Thoracic aorta (tissue), 2 donors: Measurements from ENCODE around the gene SLC28A1. TPM values are rescaled to one million over a fixed set of nuclear protein-coding genes. Genes with fewer than 3 reads are reported as not detected.
A peak's percentile ranks its signal among the peaks of the same experiment; 100 is the strongest.

ENCODE experiments used
- ATAC-seq: fragments of 150-250 bp; one replicate; pipeline ENCODE4 v1.8.0; 2017; ENCODE audit warnings: low read depth; ENCODE audit not compliant: insufficient number of reproducible peaks, low FRiP score
- DNase-seq: peaks from one replicate; pipeline ENCODE4 v3.0.0-alpha.2; 2020; ENCODE audit warnings: low spot score
- H3K27ac ChIP-seq, 2 donors: fragments of 200-600 bp; sonication (generic); 1 replicate in 1 of 2; 2 replicates in 1 of 2; pipeline ENCODE4 v1.5.1; 2016; ENCODE audit warnings: mild to moderate bottlenecking in 2 of 2, moderate library complexity in 2 of 2
- H3K27me3 ChIP-seq: fragments of 200-600 bp; sonication (generic); replicated peaks from 2 replicates; pipeline ENCODE4 v1.6.0; 2016; ENCODE audit warnings: mild to moderate bottlenecking; ENCODE audit not compliant: insufficient read depth
- H3K36me3 ChIP-seq: fragments of 200-600 bp; sonication (generic); one replicate; pipeline ENCODE4 v1.5.1; 2016
- H3K4me1 ChIP-seq, 2 donors: fragments of 200-600 bp; sonication (generic); 1 replicate in 1 of 2; 2 replicates in 1 of 2; pipeline versions ENCODE4 v1.5.1 to v1.6.0; 2016; ENCODE audit warnings: low read depth in 2 of 2, mild to moderate bottlenecking in 1 of 2; ENCODE audit not compliant: control insufficient read depth in 1 of 2
- H3K4me3 ChIP-seq: fragments of 200-600 bp; sonication (generic); 2 replicates; pipeline ENCODE4 v1.5.1; 2016; ENCODE audit warnings: mild to moderate bottlenecking
- H3K9me3 ChIP-seq: fragments of 200-600 bp; sonication (generic); 2 replicates; pipeline ENCODE4 v1.5.1; 2016
- CTCF ChIP-seq: fragments of 200-600 bp; sonication (generic); IDR thresholded peaks from one replicate; pipeline ENCODE4 v1.5.1; 2019; ENCODE audit warnings: antibody characterized with exemption
- total RNA-seq, 2 donors: library from RNA; depleted of rRNA; stranded (reverse); fragments of >200 nt; gene quantifications; one replicate each; pipeline versions ENCODE4 v1.1.0 to v1.2.3, GENCODE V29; 2016

Gene SLC28A1
- total RNA-seq, 2 donors from 2014 or later = 0.41 to 1.6 TPM

- Histone ChIP-seq H3K27me3 (no peaks in the 10 kb centered on the region), H3K4me3 (no peak overlapping the region), H3K27ac (no peak overlapping the region), H3K9me3 (no peaks in the 10 kb centered on the region), H3K4me1 (peaks cover 21 to 35% of the 10 kb centered on the region in 2 donors), H3K36me3 (no peaks in the 10 kb centered on the region)
- DNase-seq = no peak
- no peak for TF ChIP-seq CTCF
- no peak for ATAC-seq
These were observed 17.1 kb downstream of the SLC28A1 start for GRCh38 chr15:84901540-84901939.

- no peak for DNase-seq
- no peak for TF ChIP-seq CTCF
- Histone ChIP-seq H3K4me3 (no peak overlapping the region), H3K27me3 (no peaks in the 10 kb centered on the region), H3K27ac (peak overlapping the region; percentile 84 to 87), H3K36me3 (no peaks in the 10 kb centered on the region), H3K9me3 (no peaks in the 10 kb centered on the region), H3K4me1 (peaks cover 21 to 47% of the 10 kb centered on the region in 2 donors)
- ATAC-seq = no peak
These were observed 19.3 kb downstream of the SLC28A1 start for GRCh38 chr15:84903751-84904150.

GRCh38 chr15:84904419-84904818 lies 20.0 kb downstream of the SLC28A1 start:
- ATAC-seq (peak; percentile 27), DNase-seq (no peak)
- Histone ChIP-seq H3K36me3 (no peaks in the 10 kb centered on the region), H3K4me3 (no peak overlapping the region), H3K4me1 (peaks cover 21 to 51% of the 10 kb centered on the region in 2 donors), H3K27me3 (no peaks in the 10 kb centered on the region), H3K27ac (peak overlapping the region; percentile 84 to 87), H3K9me3 (no peaks in the 10 kb centered on the region)
- no peak for TF ChIP-seq CTCF

- no peak overlapping the region for H3K4me3 ChIP-seq
- DNase-seq (no peak), ATAC-seq (no peak)
- no peaks in the 10 kb centered on the region for H3K9me3 ChIP-seq
- H3K4me1 ChIP-seq = peaks cover 21 to 60% of the 10 kb centered on the region in 2 donors
- H3K36me3 ChIP-seq = no peaks in the 10 kb centered on the region
- peak overlapping the region; percentile 84 to 87 for H3K27ac ChIP-seq
- H3K27me3 ChIP-seq = no peaks in the 10 kb centered on the region
- no peak for TF ChIP-seq CTCF
These were observed 20.8 kb downstream of the SLC28A1 start for GRCh38 chr15:84905016-84905916.

GRCh38 chr15:84907731-84908130 lies 23.3 kb downstream of the SLC28A1 start:
- peak overlapping the region in 1 of 2 donors; percentile 2 for H3K27ac ChIP-seq
- H3K36me3 ChIP-seq = no peaks in the 10 kb centered on the region
- H3K27me3 ChIP-seq = no peaks in the 10 kb centered on the region
- no peaks in the 10 kb centered on the region for H3K9me3 ChIP-seq
- DNase-seq (no peak), ATAC-seq (no peak)
- peaks cover 37 to 81% of the 10 kb centered on the region in 2 donors for H3K4me1 ChIP-seq
- no peak overlapping the region for H3K4me3 ChIP-seq
- TF ChIP-seq CTCF = no peak
